Activated naive CD4-positive, alpha-beta T cell treated with anti-CD3 and anti-CD28 coated beads for 36 hours (primary cell): ENCODE measurements around the gene MEX3C. TPM values are rescaled to one million over a fixed set of nuclear protein-coding genes. Genes with fewer than 3 reads are reported as not detected.

Experiments used
- CTCF ChIA-PET: fragments of 350-600 bp; sonication (Branson Sonifier 250); formaldehyde crosslinking; loops from one replicate; lab custom pipeline; 2021; ENCODE audit warnings: antibody characterized with exemption; lab: Charles Lee
- DNase-seq: peaks from one replicate; pipeline ENCODE4 v3.0.0-alpha.2; 2020
- H3K27ac Mint-ChIP-seq: one replicate; pipeline ENCODE4 v1.8.0; 2021; ENCODE audit warnings: mild to moderate bottlenecking, mixed read lengths
- H3K27me3 Mint-ChIP-seq: one replicate; pipeline ENCODE4 v1.8.0; 2021; ENCODE audit warnings: low read depth, mixed read lengths
- H3K36me3 Mint-ChIP-seq: one replicate; pipeline ENCODE4 v1.8.0; 2021; ENCODE audit warnings: low read depth, mixed read lengths
- H3K4me1 Mint-ChIP-seq: one replicate; pipeline ENCODE4 v1.8.0; 2021; ENCODE audit warnings: low read depth, mixed read lengths
- H3K4me3 Mint-ChIP-seq: one replicate; pipeline ENCODE4 v1.8.0; 2021; ENCODE audit warnings: mild to moderate bottlenecking, moderate library complexity, mixed read lengths
- H3K9me3 Mint-ChIP-seq: one replicate; pipeline ENCODE4 v1.8.0; 2021; ENCODE audit warnings: mixed read lengths
- intact Hi-C: fragments of 100-400 bp; cut with micrococcal nuclease; formaldehyde crosslinking; loops from one replicate; pipeline ENCODE4 v1.15.1; 2023
- total RNA-seq, 2 experiments: library from RNA; stranded (reverse); gene quantifications; one replicate each; pipeline ENCODE4 v1.2.3, GENCODE V29; 2021

Gene MEX3C
- total RNA-seq, result 10 to 100 TPM; 50.9 to 52.4 TPM

DNA sequence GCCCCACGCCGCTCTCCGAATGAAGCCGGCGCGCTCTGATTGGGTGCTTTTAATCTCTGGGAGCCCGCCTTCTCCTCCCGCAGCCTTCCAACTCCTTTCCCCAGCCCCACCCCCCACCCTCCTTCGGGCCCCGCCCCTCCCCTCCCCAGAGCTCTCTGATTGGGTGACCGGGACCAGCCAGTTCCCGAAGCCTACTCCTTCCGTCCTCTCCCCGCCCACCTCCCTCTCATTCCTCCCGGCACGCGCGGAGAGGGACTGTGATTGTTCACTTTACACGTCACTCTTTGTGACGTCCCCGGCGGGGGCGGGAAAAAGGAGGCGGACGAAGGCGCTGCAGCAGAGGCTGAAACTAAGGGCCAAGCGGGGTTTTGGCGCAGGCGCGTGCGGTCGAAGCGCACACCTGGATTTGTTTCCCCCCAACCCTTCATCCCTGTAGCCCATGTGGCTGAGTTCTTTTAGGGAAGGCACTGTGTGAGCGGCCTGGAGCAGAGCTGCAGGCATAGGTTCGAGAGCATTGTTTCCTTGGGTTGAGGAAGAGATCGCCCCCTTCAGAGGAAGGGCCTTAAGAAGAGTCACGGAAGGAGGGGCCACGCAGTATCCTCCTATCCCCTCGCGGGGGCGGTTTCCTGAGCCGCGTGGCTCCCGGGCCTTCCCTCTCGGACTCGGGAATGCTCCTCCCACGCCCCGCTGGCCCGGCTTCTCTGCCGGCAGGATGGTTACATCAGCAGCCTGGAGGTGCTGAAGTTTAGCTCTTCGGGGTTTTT, at the start of gene MEX3C:
Gene MEX3C (minus strand): TSS at position 21 of the 764 bp plus-strand sequence. CDS start 361 bp downstream, outside the sequence.
- peak within 1 kb of the TSS; percentile 88 for H3K4me3 Mint-ChIP-seq
- H3K27ac Mint-ChIP-seq, result peak within 1 kb of the TSS; percentile 98
- no peaks in the 10 kb centered on the region for H3K27me3 Mint-ChIP-seq
- CTCF ChIA-PET, result interaction anchor here (0.5 to 3.4 kb wide), 6 partner anchors 29 to 158 kb away, joined by 3 to 19 read pairs (median 3); no protein-coding TSS in a partner anchor
- H3K9me3 Mint-ChIP-seq, result no peaks in the 10 kb centered on the region
- H3K36me3 Mint-ChIP-seq, result peaks cover 23% of the 10 kb centered on the region
- peak; percentile 100 for DNase-seq
- intact Hi-C loops, result loop anchor here (1.0 to 10.0 kb wide), 10 partner anchors 13 to 1386 kb away; partner anchors contain the start of genes ACAA2, ELAC1, MBD1 and SKA1
- H3K4me1 Mint-ChIP-seq, result peaks cover 19% of the 10 kb centered on the region

DNA sequence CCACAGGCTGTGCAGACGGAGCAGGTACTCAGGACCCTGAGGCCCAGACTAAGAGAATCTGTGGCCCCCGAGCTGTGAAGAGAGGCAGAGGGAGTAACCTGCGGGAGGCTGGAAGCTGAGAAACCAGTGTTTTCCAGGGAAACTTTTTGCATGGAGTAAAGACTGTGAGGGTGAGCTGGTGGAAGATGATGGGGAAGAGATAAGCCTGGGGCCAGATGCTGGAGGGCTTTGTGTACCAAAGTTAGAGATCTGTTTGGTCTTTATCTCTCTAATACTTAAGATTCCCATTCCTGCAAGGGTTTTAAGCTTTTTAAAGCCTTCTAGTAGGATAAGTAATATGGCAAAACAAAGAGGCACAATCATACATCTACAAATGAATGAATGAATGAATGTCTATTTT, 43.7 kb upstream of the MEX3C start:
- Mint-ChIP-seq H3K27ac (no peak overlapping the region), H3K9me3 (no peaks in the 10 kb centered on the region), H3K36me3 (no peaks in the 10 kb centered on the region), H3K4me1 (peaks cover 2% of the 10 kb centered on the region), H3K27me3 (peaks cover 1% of the 10 kb centered on the region), H3K4me3 (no peak overlapping the region)
- no peak for DNase-seq
- intact Hi-C loops, result no loop called here
- CTCF ChIA-PET, result no interaction called here

DNA sequence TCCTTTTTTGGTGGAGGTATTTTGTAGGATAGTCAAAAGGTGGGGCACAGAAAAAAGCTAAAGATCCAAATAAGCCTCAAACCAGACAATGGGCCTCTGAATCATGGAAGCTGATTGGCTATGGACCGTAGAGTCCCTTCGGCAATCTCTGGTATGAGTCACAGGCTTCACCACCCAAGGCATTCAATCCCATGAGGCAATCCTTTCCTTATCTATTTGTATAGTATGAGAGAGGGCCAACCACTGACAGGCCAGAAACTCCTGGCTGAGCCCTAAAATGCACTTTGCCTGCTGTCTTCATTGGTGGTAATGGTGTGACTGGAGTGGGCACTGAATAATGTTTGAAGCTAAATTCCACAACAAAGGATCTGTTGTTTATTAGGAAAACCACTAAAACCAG, 38.7 kb upstream of the MEX3C start:
- Mint-ChIP-seq H3K27ac (no peak overlapping the region), H3K27me3 (peaks cover 7% of the 10 kb centered on the region), H3K4me3 (no peak overlapping the region), H3K9me3 (no peaks in the 10 kb centered on the region), H3K4me1 (peaks cover 20% of the 10 kb centered on the region), H3K36me3 (no peaks in the 10 kb centered on the region)
- CTCF ChIA-PET, result interaction anchor here (0.6 to 0.8 kb wide), 2 partner anchors 14 to 154 kb away, joined by 3 read pairs; no protein-coding TSS in a partner anchor
- intact Hi-C loops, result no loop called here
- no peak for DNase-seq

DNA sequence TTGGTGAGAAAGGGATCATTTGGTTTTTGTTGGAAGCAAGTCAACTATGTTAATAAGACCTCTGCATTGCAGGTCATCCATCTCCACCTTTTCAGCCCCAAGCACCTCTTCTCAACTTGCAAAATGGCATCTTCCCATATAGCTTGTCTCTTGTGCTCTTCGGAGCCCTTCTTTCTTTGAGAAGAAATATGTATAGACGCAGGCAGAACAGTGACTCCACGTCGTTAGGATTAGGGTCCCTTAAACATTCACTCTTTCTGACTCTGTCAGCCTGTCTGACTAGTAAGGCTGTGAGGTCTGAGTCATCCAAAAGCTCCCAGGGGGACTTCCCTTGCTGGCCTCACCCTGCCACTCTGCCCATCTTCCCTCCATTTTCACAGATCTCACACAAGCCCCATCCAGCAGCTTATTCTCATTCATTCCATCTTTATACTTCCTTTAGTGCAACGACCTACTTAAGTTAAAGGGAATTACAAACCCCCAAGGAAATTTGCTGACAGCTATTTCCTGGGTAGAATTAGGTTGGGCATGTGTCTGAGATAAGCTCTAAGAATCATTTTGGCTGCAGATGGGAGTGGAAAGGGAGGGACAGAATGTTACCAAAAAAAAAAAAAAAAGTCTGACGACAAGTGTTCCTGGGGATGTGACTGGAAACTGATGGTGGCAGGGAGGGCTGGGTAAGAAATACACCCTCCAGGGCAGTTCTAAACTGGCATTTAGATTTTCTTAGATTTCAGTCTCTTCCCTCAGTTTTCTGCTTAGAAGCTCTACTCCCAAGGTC, 37.7 kb upstream of the MEX3C start:
- Mint-ChIP-seq H3K4me3 (no peak overlapping the region), H3K9me3 (no peaks in the 10 kb centered on the region), H3K27me3 (peaks cover 7% of the 10 kb centered on the region), H3K27ac (peak overlapping the region; percentile 68), H3K36me3 (no peaks in the 10 kb centered on the region), H3K4me1 (peaks cover 20% of the 10 kb centered on the region)
- DNase-seq, result peak; percentile 74
- CTCF ChIA-PET, result interaction anchor here (0.6 to 0.8 kb wide), 4 partner anchors 15 to 152 kb away, joined by 3 to 5 read pairs (median 3); no protein-coding TSS in a partner anchor
- intact Hi-C loops, result loop anchor here (1.0 kb wide), 4 partner anchors 24 to 84 kb away; partner anchors contain the start of gene MEX3C

DNA sequence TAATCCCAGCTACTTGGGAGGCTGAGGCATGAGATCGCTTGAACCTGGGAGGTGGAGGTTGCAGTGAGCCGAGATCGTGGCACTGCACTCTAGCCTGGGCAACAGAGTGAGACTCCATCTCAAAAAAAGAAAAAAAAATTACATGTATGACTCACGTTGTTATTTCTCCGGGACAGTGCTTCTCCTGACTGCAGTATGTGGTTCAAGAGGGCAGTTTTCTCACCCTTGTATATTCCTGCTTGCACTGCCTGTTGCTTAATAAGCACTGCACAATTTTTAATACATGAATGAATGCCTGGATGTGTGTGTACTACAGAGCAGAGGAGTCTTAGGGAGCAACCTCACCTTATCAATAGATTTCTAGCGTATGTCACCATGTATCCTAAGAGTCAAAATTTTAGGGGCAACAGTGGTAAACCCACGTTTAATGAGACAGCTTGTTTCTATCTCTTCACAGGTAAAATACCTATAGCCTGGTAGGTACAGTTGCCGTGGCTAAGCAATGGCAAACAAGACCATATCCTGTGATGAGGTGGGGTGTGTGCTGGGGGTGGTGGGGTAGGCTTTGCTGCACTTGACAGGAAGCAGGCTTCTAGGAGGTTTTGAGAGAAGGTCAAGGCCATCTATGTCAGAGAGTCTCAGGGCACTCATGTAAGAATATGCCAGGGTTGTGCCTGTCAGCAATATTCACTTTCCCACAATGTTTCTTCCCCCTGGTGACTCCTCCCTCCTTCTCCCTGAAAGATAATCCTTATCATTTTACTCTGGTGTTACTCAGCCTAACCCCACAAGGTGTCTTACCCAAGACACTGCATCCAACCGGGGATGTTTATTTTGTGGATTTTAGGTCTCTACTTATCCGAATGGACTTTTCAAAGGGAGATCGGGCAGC, 36.9 kb upstream of the MEX3C start:
- Mint-ChIP-seq H3K36me3 (no peaks in the 10 kb centered on the region), H3K4me1 (peaks cover 20% of the 10 kb centered on the region), H3K27ac (no peak overlapping the region), H3K9me3 (peaks cover 3% of the 10 kb centered on the region), H3K27me3 (peaks cover 7% of the 10 kb centered on the region), H3K4me3 (no peak overlapping the region)
- CTCF ChIA-PET, result no interaction called here
- intact Hi-C loops, result loop anchor here (1.0 kb wide), 4 partner anchors 23 to 83 kb away; partner anchors contain the start of gene MEX3C
- peak; percentile 12 for DNase-seq

DNA sequence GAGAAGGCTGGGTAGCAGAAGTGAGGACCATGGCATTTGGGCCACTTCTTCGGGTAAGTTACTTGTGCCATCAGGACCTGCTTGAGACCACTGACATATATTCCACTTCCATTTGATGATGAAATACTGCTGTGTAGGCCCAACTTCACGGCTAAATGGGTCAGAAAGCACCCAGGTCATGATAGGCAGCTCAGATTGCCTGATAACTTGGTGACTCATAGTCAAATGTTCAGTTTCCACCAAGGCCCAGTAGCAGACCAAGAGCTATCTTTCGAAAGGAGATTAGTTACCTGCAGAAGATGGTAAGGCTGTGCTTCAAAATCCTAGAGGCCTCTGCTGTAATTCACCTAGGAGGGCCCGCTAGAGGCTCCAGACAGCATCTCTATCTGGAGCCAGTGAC, 31.8 kb upstream of the MEX3C start:
- peaks cover 3% of the 10 kb centered on the region for H3K9me3 Mint-ChIP-seq
- no peaks in the 10 kb centered on the region for H3K4me1 Mint-ChIP-seq
- no peak overlapping the region for H3K4me3 Mint-ChIP-seq
- no peak overlapping the region for H3K27ac Mint-ChIP-seq
- DNase-seq, result no peak
- CTCF ChIA-PET, result no interaction called here
- H3K27me3 Mint-ChIP-seq, result peaks cover 6% of the 10 kb centered on the region
- intact Hi-C loops, result no loop called here
- H3K36me3 Mint-ChIP-seq, result no peaks in the 10 kb centered on the region

DNA sequence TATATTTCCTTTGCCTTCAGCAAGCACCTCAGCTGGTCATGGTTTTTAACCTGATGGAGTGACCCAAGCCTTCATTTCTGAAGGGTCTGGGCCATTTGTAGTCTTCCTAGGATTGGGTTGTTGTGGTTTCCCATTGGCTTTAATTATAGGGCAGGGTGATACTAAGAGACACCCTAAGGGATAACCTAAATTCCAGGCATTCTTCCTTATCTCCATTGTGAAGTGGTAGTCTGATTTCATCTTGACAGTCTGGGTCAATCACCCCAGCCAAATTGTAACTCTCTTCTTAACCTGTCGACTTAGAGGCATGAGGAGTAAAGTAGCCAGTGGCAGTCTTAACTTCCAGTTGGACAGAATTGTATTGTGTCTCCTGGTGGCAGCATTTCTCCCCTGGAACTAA, 30.2 kb upstream of the MEX3C start:
- Mint-ChIP-seq H3K27me3 (no peaks in the 10 kb centered on the region), H3K9me3 (peaks cover 3% of the 10 kb centered on the region), H3K4me3 (no peak overlapping the region), H3K27ac (no peak overlapping the region), H3K4me1 (no peaks in the 10 kb centered on the region), H3K36me3 (no peaks in the 10 kb centered on the region)
- no peak for DNase-seq
- intact Hi-C loops, result no loop called here
- CTCF ChIA-PET, result no interaction called here

DNA sequence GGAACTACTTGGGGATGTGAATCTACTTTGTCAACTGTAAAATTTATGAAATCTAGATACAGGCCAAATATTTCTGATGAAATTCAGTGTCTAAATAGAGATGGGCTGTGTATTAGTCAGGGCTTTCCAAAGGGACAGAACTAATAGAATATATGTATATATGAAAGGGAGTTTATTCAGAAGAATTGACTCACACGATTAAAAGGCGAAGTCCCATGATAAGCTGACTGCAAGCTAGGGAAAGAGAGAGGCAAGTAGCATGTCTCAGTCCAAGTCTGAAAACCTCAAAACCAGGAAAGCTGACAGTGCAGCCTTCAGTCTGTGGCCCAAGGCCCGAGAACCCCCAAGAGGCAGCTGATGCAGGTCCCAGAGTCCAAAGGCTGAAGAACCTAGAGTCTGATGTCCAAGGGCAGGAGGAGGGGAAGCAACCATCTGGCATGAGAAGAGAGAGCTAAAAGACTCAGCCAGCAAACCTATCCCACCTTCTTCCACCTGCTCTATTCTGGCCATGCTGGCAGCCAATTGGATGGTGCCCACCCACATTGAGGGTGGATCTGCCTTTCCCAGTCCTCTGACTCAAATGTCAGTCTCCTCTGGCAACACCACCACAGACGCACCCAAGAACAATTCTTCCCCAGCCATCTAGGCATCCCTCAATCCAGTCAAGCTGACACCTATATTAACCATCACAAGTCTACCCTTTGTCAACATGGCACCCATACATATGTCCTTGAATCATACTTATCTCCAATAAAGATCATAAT, 29.3 kb upstream of the MEX3C start:
- H3K36me3 Mint-ChIP-seq, result no peaks in the 10 kb centered on the region
- no peak overlapping the region for H3K4me3 Mint-ChIP-seq
- CTCF ChIA-PET, result no interaction called here
- peaks cover 3% of the 10 kb centered on the region for H3K9me3 Mint-ChIP-seq
- DNase-seq, result no peak
- H3K4me1 Mint-ChIP-seq, result no peaks in the 10 kb centered on the region
- no peaks in the 10 kb centered on the region for H3K27me3 Mint-ChIP-seq
- no peak overlapping the region for H3K27ac Mint-ChIP-seq
- intact Hi-C loops, result no loop called here

DNA sequence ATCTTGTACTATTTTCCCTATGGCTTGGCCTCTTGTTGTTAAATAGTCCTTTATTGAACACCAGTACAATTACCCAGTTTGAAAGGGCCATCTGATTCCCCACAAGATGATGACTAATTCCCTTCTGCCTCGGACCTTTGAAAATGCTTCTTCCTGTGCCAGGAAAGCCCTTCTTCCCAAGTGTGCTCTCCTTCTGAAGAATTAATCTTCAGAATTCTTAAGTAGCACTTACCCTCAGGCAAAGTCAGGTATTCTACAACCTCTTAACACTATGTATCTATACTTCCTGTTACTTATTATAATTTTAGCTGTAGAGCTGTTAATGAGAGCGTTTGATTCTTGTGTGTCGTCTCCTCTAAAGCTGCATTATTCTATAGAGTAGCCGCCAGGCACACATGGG, 28.6 kb upstream of the MEX3C start:
- no peak overlapping the region for H3K4me3 Mint-ChIP-seq
- H3K4me1 Mint-ChIP-seq, result no peaks in the 10 kb centered on the region
- H3K27ac Mint-ChIP-seq, result no peak overlapping the region
- no peak for DNase-seq
- H3K9me3 Mint-ChIP-seq, result peaks cover 3% of the 10 kb centered on the region
- no peaks in the 10 kb centered on the region for H3K27me3 Mint-ChIP-seq
- H3K36me3 Mint-ChIP-seq, result no peaks in the 10 kb centered on the region
- CTCF ChIA-PET, result no interaction called here
- intact Hi-C loops, result no loop called here

DNA sequence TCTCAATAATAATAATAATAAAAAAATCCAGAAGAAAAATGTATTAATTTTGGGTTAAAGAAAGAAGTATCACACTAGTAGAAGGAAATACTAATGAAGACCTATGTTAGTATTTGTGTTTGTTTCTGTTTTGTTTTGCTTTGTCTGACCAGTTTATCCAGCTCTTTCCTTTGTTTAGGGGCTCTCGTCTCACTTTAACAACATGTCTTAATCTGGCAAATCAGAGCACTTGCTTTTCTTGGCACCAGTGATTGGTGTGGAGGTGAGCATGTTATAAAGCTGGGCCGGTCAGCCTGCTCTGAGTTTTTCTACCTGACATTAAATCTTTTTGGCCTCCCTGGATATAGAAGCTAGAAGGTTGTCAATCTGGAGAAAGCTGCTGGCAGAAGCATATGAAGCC, 15.1 kb upstream of the MEX3C start:
- DNase-seq, result no peak
- H3K36me3 Mint-ChIP-seq, result no peaks in the 10 kb centered on the region
- no peaks in the 10 kb centered on the region for H3K9me3 Mint-ChIP-seq
- CTCF ChIA-PET, result interaction anchor here (1.2 kb wide), 1 partner anchor 9 kb away, joined by 3 read pairs; no protein-coding TSS in a partner anchor
- H3K4me1 Mint-ChIP-seq, result peaks cover 13% of the 10 kb centered on the region
- no peak overlapping the region for H3K27ac Mint-ChIP-seq
- H3K4me3 Mint-ChIP-seq, result no peak overlapping the region
- intact Hi-C loops, result no loop called here
- H3K27me3 Mint-ChIP-seq, result no peaks in the 10 kb centered on the region

DNA sequence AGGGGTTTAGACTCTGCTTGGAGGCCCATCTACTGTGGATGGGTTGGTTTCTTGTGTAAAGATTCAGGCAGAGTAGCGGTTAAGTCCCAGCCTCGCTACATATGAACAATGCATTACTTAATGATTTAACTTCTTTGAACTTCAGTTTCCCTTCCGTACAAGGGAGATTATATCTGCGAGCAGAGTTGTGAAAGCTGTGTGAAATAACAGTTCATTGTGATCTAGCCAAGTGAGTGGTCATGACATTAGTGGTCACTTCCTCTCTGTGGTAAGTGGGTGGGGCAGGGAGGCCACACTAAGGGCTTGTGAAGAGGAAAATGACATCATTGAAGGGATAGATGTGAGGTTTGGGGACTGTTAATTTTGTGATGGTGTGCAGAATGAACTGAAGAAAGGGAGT, 14.1 kb upstream of the MEX3C start:
- intact Hi-C loops, result loop anchor here (1.0 to 2.0 kb wide), 3 partner anchors 15 to 40 kb away; partner anchors contain the start of gene MEX3C
- H3K27me3 Mint-ChIP-seq, result no peaks in the 10 kb centered on the region
- no peaks in the 10 kb centered on the region for H3K9me3 Mint-ChIP-seq
- H3K27ac Mint-ChIP-seq, result no peak overlapping the region
- H3K4me1 Mint-ChIP-seq, result peaks cover 13% of the 10 kb centered on the region
- DNase-seq, result peak; percentile 71
- no peak overlapping the region for H3K4me3 Mint-ChIP-seq
- CTCF ChIA-PET, result interaction anchor here (0.6 kb wide), 1 partner anchor 43 kb away, joined by 3 read pairs; no protein-coding TSS in a partner anchor
- H3K36me3 Mint-ChIP-seq, result no peaks in the 10 kb centered on the region
